CD4-positive, alpha-beta T cell treated with Interleukin-15 for 4 hours (primary cell): ENCODE results near the gene PCDHGA5.
"Not testable (repeated sequence)": the region's sequence is repeated elsewhere in the genome, so short reads cannot be mapped to it uniquely, and the experiment has no call there.

ENCODE experiments used
- DNase-seq: peaks from one replicate; pipeline ENCODE4 v3.0.0-alpha.2; 2020; ENCODE audit warnings: low spot score

Gene PCDHGA5

GRCh38 chr5:141387557-141388311, 23.8 kb downstream of the PCDHGA5 start, which contains the start of gene PCDHGB4:
Gene PCDHGB4, plus strand, starts transcription at chr5:141387698. Its CDS starts 187 bp downstream, at chr5:141387885.
- DNase-seq = not testable (repeated sequence)

- DNase-seq = no peak
These were observed 24.7 kb downstream of the PCDHGA5 start for GRCh38 chr5:141388661-141389060.

GRCh38 chr5:141389153-141390042, 25.4 kb downstream of the PCDHGA5 start:
- DNase-seq = no peak

- no peak for DNase-seq
These were observed 28.7 kb downstream of the PCDHGA5 start, which contains the start of gene PCDHGA8 for GRCh38 chr5:141392429-141393198. Gene PCDHGA8, plus strand, starts transcription at chr5:141392633. Its CDS starts 181 bp downstream, at chr5:141392814.

- DNase-seq = no peak
These were observed 29.3 kb downstream of the PCDHGA5 start for GRCh38 chr5:141393267-141393666.

GRCh38 chr5:141394401-141395187, 30.6 kb downstream of the PCDHGA5 start:
- DNase-seq = not testable (repeated sequence)

- peak; percentile 31 for DNase-seq
These were observed 34.0 kb downstream of the PCDHGA5 start, which contains the start of gene PCDHGB5 for GRCh38 chr5:141397756-141398551. Gene PCDHGB5, plus strand, starts transcription at chr5:141397947. Its CDS starts 181 bp downstream, at chr5:141398128.

GRCh38 chr5:141398608-141399007, 34.6 kb downstream of the PCDHGA5 start:
- DNase-seq = no peak

GRCh38 chr5:141399555-141400258, 35.7 kb downstream of the PCDHGA5 start:
- DNase-seq = no peak

GRCh38 chr5:141402553-141403243, 38.7 kb downstream of the PCDHGA5 start, which contains the start of gene PCDHGA9:
Gene PCDHGA9, plus strand, starts transcription at chr5:141402778. Its CDS starts 175 bp downstream, at chr5:141402953.
- DNase-seq = no peak

- DNase-seq = no peak
These were observed 39.4 kb downstream of the PCDHGA5 start for GRCh38 chr5:141403387-141403786.

- DNase-seq = peak; percentile 26
These were observed 44.0 kb downstream of the PCDHGA5 start, which contains the start of gene PCDHGB6 for GRCh38 chr5:141407790-141408505. Gene PCDHGB6, plus strand, starts transcription at chr5:141408021. Its CDS starts 182 bp downstream, at chr5:141408203.

- DNase-seq = no peak
These were observed 45.8 kb downstream of the PCDHGA5 start for GRCh38 chr5:141409598-141410306.

GRCh38 chr5:141411575-141411974, 47.6 kb downstream of the PCDHGA5 start:
- DNase-seq = peak; percentile 23

- DNase-seq = peak; percentile 58
These were observed 49.0 kb downstream of the PCDHGA5 start, which contains the start of gene PCDHGA10 for GRCh38 chr5:141412854-141413539. Gene PCDHGA10, plus strand, starts transcription at chr5:141412987. Its CDS starts 189 bp downstream, at chr5:141413176.

GRCh38 chr5:141413540-141414069, 49.6 kb downstream of the PCDHGA5 start:
- DNase-seq = no peak
